ENCODE data around the gene ZSWIM3.

- TF ChIP-seq ZNF565 (CRISPR knock-in tag; conservative IDR thresholded peaks at IDR 0.05; ENCODE audit: low read depth) (no peak), PATZ1 (CRISPR knock-in tag; IDR thresholded peaks at IDR 0.05; ENCODE audit: borderline replicate concordance) (no peak), ARNTL (CRISPR knock-in tag; IDR thresholded peaks at IDR 0.05; ENCODE audit: borderline replicate concordance, low read depth) (no peak), PPARA (CRISPR knock-in tag; IDR thresholded peaks at IDR 0.05; ENCODE audit: borderline replicate concordance) (no peak), ZFP30 (CRISPR knock-in tag; IDR thresholded peaks at IDR 0.05) (no peak), ZNF8 (CRISPR knock-in tag; IDR thresholded peaks at IDR 0.05) (no peak), ZC3H10 (CRISPR knock-in tag; IDR thresholded peaks at IDR 0.05) (no peak), CREB5 (CRISPR knock-in tag; IDR thresholded peaks at IDR 0.05; ENCODE audit: low read depth) (no peak), CSDC2 (CRISPR knock-in tag; IDR thresholded peaks at IDR 0.05) (no peak), BACH2 (CRISPR knock-in tag; IDR thresholded peaks at IDR 0.05; ENCODE audit: borderline replicate concordance) (no peak), TOX (CRISPR knock-in tag; IDR thresholded peaks at IDR 0.05; ENCODE audit: borderline replicate concordance) (no peak), RARB (CRISPR knock-in tag; IDR thresholded peaks at IDR 0.05) (no peak)
Observed at GRCh38 chr20:45852326-45852725, 5.1 kb upstream of the ZSWIM3 start.
